Liver (tissue), 9 donors: Measurements from ENCODE around the gene DEK. TPM values are rescaled to one million over a fixed set of nuclear protein-coding genes. Genes with fewer than 3 reads are reported as not detected.

Experiments
- DNase-seq: peaks from one replicate; pipeline ENCODE4 v3.0.0-alpha.2; 2017; ENCODE audit warnings: low spot score
- H3K27ac ChIP-seq, 2 donors: one replicate each; pipeline ENCODE4 v1.7.0; 2013; ENCODE audit warnings: inconsistent platforms in 2 of 2, low read length in 2 of 2, control low read depth in 1 of 2, low read depth in 1 of 2, mild to moderate bottlenecking in 1 of 2
- H3K27me3 ChIP-seq, 4 donors: one replicate each; pipeline versions ENCODE4 v1.6.1 to v1.7.0; 2013; ENCODE audit warnings: low read length in 3 of 4, inconsistent platforms in 1 of 4, mild to moderate bottlenecking in 1 of 4, moderate library complexity in 1 of 4; ENCODE audit not compliant: control insufficient read depth in 4 of 4, insufficient read depth in 4 of 4
- H3K36me3 ChIP-seq, 4 donors: one replicate each; pipeline versions ENCODE4 v1.6.1 to v1.7.0; 2013; ENCODE audit warnings: low read length in 3 of 4, mild to moderate bottlenecking in 3 of 4, low read depth in 1 of 4, moderate library complexity in 1 of 4; ENCODE audit not compliant: control insufficient read depth in 4 of 4, insufficient read depth in 3 of 4
- H3K4me1 ChIP-seq, 4 donors: one replicate each; pipeline versions ENCODE4 v1.6.1 to v1.7.0; 2013; ENCODE audit warnings: low read length in 3 of 4, mild to moderate bottlenecking in 3 of 4, moderate library complexity in 1 of 4; ENCODE audit not compliant: control insufficient read depth in 4 of 4, insufficient read depth in 4 of 4
- H3K4me3 ChIP-seq, 3 donors: one replicate each; pipeline versions ENCODE4 v1.6.1 to v1.7.0; 2013; ENCODE audit warnings: low read length in 3 of 3, control low read depth in 1 of 3, low read depth in 1 of 3, mild to moderate bottlenecking in 1 of 3
- H3K9ac ChIP-seq, 2 donors: one replicate each; pipeline ENCODE4 v1.7.0; 2013; ENCODE audit warnings: low read length in 2 of 2, mild to moderate bottlenecking in 2 of 2, moderate library complexity in 2 of 2, control low read depth in 1 of 2, low read depth in 1 of 2
- H3K9me3 ChIP-seq, 4 donors: one replicate each; pipeline versions ENCODE4 v1.6.1 to v1.7.0; 2013; ENCODE audit warnings: low read length in 3 of 4; ENCODE audit not compliant: control insufficient read depth in 4 of 4
- ATF3 ChIP-seq: IDR thresholded peaks from 2 replicates; pipeline ENCODE4 v1.6.1; 2016; ENCODE audit warnings: antibody characterized with exemption
- EGR1 ChIP-seq, 2 donors: IDR thresholded peaks; 2 replicates each; pipeline ENCODE4 v1.6.1; 2016 to 2018; ENCODE audit warnings: antibody characterized with exemption in 2 of 2, low read depth in 2 of 2
- FOXA1 ChIP-seq: IDR thresholded peaks from 2 replicates; pipeline ENCODE4 v1.6.1; 2016; ENCODE audit warnings: antibody characterized with exemption
- FOXA2 ChIP-seq: IDR thresholded peaks from 2 replicates; pipeline ENCODE4 v1.6.1; 2016; ENCODE audit warnings: antibody characterized with exemption
- HNF4A ChIP-seq, 2 donors: conservative IDR thresholded peaks; 2 replicates each; pipeline ENCODE4 v1.6.1; 2016; ENCODE audit warnings: antibody characterized with exemption in 2 of 2, mild to moderate bottlenecking in 2 of 2
- HNF4G ChIP-seq: IDR thresholded peaks from 2 replicates; pipeline ENCODE4 v1.6.1; 2016; ENCODE audit warnings: antibody characterized with exemption
- JUND ChIP-seq, 2 donors: IDR thresholded peaks; 2 replicates each; pipeline ENCODE4 v1.6.1; 2016; ENCODE audit warnings: antibody characterized with exemption in 2 of 2
- NR2F2 ChIP-seq: IDR thresholded peaks from 2 replicates; pipeline ENCODE4 v1.6.1; 2016; ENCODE audit warnings: antibody characterized with exemption
- RAD21 ChIP-seq, 2 donors: IDR thresholded peaks; 2 replicates each; pipeline ENCODE4 v1.6.1; 2016; ENCODE audit warnings: antibody characterized with exemption in 2 of 2, mild to moderate bottlenecking in 2 of 2
- RXRA ChIP-seq, 2 donors: IDR thresholded peaks; 2 replicates each; pipeline ENCODE4 v1.6.1; 2017 to 2018; ENCODE audit warnings: antibody characterized with exemption in 2 of 2, mild to moderate bottlenecking in 1 of 2
- SP1 ChIP-seq: IDR thresholded peaks from 2 replicates; pipeline ENCODE4 v1.6.1; 2018; ENCODE audit warnings: antibody characterized with exemption, mild to moderate bottlenecking
- TAF1 ChIP-seq: conservative IDR thresholded peaks from 2 replicates; pipeline ENCODE4 v1.6.1; 2016; ENCODE audit warnings: antibody characterized with exemption, mild to moderate bottlenecking
- YY1 ChIP-seq: IDR thresholded peaks from 2 replicates; pipeline ENCODE4 v1.6.1; 2016; ENCODE audit warnings: antibody characterized with exemption, mild to moderate bottlenecking
- WGBS: extraction: QIAGEN DNeasy Blood & Tissue Kit; methylation state at CpG from one replicate; pipeline ENCODE4 v1.1.7; 2013; 5-methylcytosine and 5-hydroxymethylcytosine counted together
- polyA plus RNA-seq, 2 donors: library from polyadenylated mRNA; stranded (reverse) in 1 of 2; unstranded in 1 of 2; fragments of 200-250 nt in 1 of 2; fragments of >200 nt in 1 of 2; fragmentation: Nextera tagmentation in 1 of 2; extraction: Ambion mirVana in 1 of 2; gene quantifications; one replicate each; pipeline versions ENCODE4 v1.2.1 to v1.2.3, GENCODE V29; 2013 to 2015
- total RNA-seq, 2 donors: library from RNA; depleted of rRNA; stranded (reverse); fragments of >200 nt; gene quantifications; one replicate each; pipeline ENCODE4 v1.2.3, GENCODE V29; 2014
- TF ChIP-seq, protein P1 (sequence below): IDR thresholded peaks from 2 replicates; pipeline ENCODE4 v1.6.1; 2016; ENCODE audit warnings: antibody characterized with exemption
- TF ChIP-seq, protein P2 (sequence below): fragments of 150-350 bp; IDR thresholded peaks from 2 replicates; pipeline ENCODE4 v1.5.1; 2017; ENCODE audit warnings: improper control_type of control experiment, low read depth, low read length; ENCODE audit not compliant: missing input control
- TF ChIP-seq, protein P3 (sequence below): IDR thresholded peaks from 2 replicates; pipeline ENCODE4 v1.6.1; 2016; ENCODE audit warnings: antibody characterized with exemption
- donor health status: healthy.
- donor health status: healthy.
- donor health status: healthy.
- donor health status: healthy.
- donor health status: healthy.

The DEK gene
- total and polyA plus RNA-seq, 4 donors: 19.7 to 92.6 (median 26.8) TPM

DNA sequence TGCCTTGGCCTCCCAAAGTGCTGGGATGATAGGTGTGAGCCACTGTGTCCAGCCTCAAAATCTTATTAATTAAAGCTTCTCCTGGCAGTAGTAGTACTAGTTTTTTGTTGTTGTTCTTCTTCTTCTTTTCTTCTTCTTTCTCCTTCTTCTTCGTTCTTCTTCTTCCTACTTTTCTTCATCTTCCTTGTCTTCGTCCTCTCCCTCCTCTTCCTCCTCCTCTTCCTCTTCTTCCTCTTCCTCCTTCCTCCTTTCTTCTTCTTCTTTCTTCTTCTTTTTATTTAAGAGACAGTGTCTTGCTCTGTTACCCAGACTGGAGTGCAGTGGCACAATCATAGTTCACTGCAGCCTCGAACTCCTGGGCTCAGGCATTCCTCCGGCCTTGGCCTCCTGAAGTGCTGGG, 17.2 kb upstream of the DEK start:
- H3K36me3 ChIP-seq: no peaks in the 10 kb centered on the region
- DNase-seq: no peak
- no peak overlapping the region for H3K27ac ChIP-seq
- H3K9me3 ChIP-seq: no peaks in the 10 kb centered on the region
- TF ChIP-seq TAF1: no peak
- TF ChIP-seq RXRA (IDR thresholded peaks at IDR 0.05): no peak
- no peak for TF ChIP-seq YY1
- no peak for TF ChIP-seq RAD21 (IDR thresholded peaks at IDR 0.05)
- no peak for TF ChIP-seq ATF3
- no peak for TF ChIP-seq SP1
- no peak for TF ChIP-seq JUND (IDR thresholded peaks at IDR 0.05)
- TF ChIP-seq, protein P1, sequence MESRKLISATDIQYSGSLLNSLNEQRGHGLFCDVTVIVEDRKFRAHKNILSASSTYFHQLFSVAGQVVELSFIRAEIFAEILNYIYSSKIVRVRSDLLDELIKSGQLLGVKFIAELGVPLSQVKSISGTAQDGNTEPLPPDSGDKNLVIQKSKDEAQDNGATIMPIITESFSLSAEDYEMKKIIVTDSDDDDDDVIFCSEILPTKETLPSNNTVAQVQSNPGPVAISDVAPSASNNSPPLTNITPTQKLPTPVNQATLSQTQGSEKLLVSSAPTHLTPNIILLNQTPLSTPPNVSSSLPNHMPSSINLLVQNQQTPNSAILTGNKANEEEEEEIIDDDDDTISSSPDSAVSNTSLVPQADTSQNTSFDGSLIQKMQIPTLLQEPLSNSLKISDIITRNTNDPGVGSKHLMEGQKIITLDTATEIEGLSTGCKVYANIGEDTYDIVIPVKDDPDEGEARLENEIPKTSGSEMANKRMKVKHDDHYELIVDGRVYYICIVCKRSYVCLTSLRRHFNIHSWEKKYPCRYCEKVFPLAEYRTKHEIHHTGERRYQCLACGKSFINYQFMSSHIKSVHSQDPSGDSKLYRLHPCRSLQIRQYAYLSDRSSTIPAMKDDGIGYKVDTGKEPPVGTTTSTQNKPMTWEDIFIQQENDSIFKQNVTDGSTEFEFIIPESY: no peak
- TF ChIP-seq EGR1 (IDR thresholded peaks at IDR 0.05; ENCODE audit: low read depth in 2 of 2): no peak
- peaks cover 1 to 4% (median 3%) of the 10 kb centered on the region in 4 donors for H3K27me3 ChIP-seq
- WGBS: 81% methylated on average over 4 of the region's 4 CpGs
- peaks cover 3 to 14% (median 8%) of the 10 kb centered on the region in 4 donors for H3K4me1 ChIP-seq
- no peak overlapping the region for H3K4me3 ChIP-seq
- H3K9ac ChIP-seq: no peak overlapping the region

GRCh38 chr6:18280084-18280483, 15.8 kb upstream of the DEK start:
- Histone ChIP-seq H3K9ac (no peak overlapping the region), H3K9me3 (no peaks in the 10 kb centered on the region), H3K4me1 (peaks cover 3 to 14% (median 8%) of the 10 kb centered on the region in 4 donors), H3K27ac (no peak overlapping the region), H3K36me3 (no peaks in the 10 kb centered on the region), H3K4me3 (no peak overlapping the region), H3K27me3 (peaks cover 2 to 4% (median 3%) of the 10 kb centered on the region in 4 donors)
- 57% methylated on average over 6 of the region's 6 CpGs for WGBS
- DNase-seq: no peak
- TF ChIP-seq FOXA1 (no peak), TAF1 (no peak), HNF4G (no peak), RXRA (IDR thresholded peaks at IDR 0.05) (no peak), ATF3 (no peak), HNF4A (conservative IDR thresholded peaks at IDR 0.05) (no peak), NR2F2 (no peak), FOXA2 (no peak), YY1 (no peak)
- TF ChIP-seq, protein P2, sequence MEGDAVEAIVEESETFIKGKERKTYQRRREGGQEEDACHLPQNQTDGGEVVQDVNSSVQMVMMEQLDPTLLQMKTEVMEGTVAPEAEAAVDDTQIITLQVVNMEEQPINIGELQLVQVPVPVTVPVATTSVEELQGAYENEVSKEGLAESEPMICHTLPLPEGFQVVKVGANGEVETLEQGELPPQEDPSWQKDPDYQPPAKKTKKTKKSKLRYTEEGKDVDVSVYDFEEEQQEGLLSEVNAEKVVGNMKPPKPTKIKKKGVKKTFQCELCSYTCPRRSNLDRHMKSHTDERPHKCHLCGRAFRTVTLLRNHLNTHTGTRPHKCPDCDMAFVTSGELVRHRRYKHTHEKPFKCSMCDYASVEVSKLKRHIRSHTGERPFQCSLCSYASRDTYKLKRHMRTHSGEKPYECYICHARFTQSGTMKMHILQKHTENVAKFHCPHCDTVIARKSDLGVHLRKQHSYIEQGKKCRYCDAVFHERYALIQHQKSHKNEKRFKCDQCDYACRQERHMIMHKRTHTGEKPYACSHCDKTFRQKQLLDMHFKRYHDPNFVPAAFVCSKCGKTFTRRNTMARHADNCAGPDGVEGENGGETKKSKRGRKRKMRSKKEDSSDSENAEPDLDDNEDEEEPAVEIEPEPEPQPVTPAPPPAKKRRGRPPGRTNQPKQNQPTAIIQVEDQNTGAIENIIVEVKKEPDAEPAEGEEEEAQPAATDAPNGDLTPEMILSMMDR: no peak
- TF ChIP-seq, protein P3, sequence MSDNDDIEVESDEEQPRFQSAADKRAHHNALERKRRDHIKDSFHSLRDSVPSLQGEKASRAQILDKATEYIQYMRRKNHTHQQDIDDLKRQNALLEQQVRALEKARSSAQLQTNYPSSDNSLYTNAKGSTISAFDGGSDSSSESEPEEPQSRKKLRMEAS: no peak
